Erythroblast (primary cell): ENCODE results near the gene GOSR2.

Source experiments
- GATA1 ChIP-seq: IDR thresholded peaks from 2 replicates; pipeline ENCODE4 v1.6.1; 2011; ENCODE audit warnings: low read depth, mild to moderate bottlenecking, control low read depth, low read length, moderate library complexity
- POLR2A ChIP-seq: IDR thresholded peaks from 2 replicates; pipeline ENCODE4 v1.6.1; 2011; ENCODE audit warnings: mild to moderate bottlenecking, low read length

DNA sequence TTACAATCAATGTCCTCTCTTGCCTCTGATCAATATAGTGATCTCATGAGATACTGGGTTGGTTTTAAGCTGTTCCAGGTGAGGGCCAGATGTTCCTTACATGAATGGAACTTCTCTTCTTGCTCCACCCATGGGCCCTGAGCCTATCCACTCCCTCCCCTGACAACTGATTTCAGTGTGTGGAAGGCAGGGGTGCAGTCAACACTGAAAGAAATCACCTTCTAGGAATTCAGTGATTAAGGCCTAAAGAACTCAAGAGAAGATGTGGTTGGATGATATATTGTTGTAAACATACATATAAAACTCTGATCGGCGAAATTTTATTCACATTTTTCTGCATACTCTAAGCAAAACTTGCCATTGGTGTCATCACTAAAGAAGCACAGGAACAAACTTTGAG is 6.7 kb upstream of the GOSR2 start:
- TF ChIP-seq POLR2A (no peak), GATA1 (no peak)
